ENCODE results near the gene PEX1.
"Not testable (repeated sequence)": the region's sequence is repeated elsewhere in the genome, so short reads cannot be mapped to it uniquely, and the experiment has no call there.

Gene PEX1

DNA sequence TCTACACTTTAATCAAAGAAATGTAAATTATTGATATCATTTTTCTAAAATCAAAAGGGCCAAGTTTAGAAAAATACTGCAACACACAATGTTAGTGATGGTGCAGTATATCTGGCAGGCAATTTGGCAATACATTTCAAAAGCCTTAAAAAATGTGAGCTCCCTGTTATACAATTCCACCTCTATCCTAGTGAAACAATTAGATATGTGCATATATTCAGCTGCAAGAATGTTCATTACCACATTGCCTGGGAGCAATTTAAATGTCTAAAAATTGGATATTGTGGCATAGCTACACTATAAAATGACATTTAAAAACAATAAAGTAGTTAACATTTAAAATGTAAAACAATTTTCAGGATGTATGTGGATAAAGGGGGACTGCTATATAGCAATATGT, 40.5 kb downstream of the PEX1 start:
- H3K4me3 ChIP-seq (ENCODE audit: low read depth, low read length) = no peak overlapping the region
- TF ChIP-seq, protein P1, sequence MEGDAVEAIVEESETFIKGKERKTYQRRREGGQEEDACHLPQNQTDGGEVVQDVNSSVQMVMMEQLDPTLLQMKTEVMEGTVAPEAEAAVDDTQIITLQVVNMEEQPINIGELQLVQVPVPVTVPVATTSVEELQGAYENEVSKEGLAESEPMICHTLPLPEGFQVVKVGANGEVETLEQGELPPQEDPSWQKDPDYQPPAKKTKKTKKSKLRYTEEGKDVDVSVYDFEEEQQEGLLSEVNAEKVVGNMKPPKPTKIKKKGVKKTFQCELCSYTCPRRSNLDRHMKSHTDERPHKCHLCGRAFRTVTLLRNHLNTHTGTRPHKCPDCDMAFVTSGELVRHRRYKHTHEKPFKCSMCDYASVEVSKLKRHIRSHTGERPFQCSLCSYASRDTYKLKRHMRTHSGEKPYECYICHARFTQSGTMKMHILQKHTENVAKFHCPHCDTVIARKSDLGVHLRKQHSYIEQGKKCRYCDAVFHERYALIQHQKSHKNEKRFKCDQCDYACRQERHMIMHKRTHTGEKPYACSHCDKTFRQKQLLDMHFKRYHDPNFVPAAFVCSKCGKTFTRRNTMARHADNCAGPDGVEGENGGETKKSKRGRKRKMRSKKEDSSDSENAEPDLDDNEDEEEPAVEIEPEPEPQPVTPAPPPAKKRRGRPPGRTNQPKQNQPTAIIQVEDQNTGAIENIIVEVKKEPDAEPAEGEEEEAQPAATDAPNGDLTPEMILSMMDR (IDR thresholded peaks at IDR 0.05; ENCODE audit: insufficient read depth, low read depth, low read length, missing control alignments) = no peak
- DNase-seq (ENCODE audit: low read depth) = no peak

DNA sequence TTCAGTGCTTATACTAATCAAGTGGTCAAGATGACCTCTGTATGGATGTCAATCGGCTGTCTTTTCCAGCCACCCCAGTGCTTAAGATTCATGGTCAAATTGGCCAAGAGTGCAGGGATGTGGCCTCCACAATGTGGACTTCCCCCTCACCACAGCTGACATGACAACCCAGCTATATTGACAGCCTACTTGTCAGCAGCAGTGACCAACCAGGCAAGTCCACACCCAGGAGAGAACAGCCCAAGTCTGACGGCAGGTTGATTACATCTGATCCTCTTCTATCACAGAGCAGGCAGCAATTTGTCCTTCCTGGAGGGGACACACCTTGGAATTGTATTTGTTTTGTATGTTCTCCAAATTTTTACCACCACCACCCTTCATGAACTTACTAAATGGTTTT, 42.3 kb downstream of the PEX1 start:
- TF ChIP-seq, protein P1 (IDR thresholded peaks at IDR 0.05; ENCODE audit: insufficient read depth, low read depth, low read length, missing control alignments) = no peak
- H3K4me3 ChIP-seq (ENCODE audit: low read depth, low read length) = no peak overlapping the region
- DNase-seq (ENCODE audit: low read depth) = no peak

DNA sequence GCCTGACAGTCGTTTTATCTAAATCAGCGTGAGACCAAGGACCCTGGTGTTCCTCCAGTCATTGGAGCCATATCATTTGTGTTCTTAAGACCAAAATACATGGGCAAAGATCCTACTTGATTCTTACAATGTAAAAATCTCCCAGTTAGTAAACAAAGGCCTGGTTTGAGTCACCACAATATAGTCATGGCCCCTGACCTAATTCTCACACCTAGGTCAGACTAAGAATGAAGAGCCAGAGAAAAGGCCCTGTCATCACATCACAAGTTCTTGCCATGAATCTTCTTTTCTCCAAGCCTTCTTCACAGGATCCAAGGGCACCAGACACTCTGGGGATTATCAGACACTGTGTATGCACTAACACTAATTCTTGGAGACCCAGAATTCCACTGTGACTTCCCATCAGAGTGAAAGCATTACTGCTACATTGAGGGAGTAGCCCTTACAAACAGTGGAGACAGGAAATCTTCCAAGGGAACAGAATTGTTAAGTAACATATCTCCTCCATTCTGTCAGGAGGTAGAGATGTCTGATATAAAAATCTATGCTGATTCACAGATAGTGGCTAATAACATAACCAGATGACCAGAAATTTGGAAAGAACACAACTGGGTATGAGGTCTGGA, 42.9 kb downstream of the PEX1 start:
- no peak overlapping the region for H3K4me3 ChIP-seq (ENCODE audit: low read depth, low read length)
- TF ChIP-seq, protein P1 (IDR thresholded peaks at IDR 0.05; ENCODE audit: insufficient read depth, low read depth, low read length, missing control alignments) = no peak
- no peak for DNase-seq (ENCODE audit: low read depth)

DNA sequence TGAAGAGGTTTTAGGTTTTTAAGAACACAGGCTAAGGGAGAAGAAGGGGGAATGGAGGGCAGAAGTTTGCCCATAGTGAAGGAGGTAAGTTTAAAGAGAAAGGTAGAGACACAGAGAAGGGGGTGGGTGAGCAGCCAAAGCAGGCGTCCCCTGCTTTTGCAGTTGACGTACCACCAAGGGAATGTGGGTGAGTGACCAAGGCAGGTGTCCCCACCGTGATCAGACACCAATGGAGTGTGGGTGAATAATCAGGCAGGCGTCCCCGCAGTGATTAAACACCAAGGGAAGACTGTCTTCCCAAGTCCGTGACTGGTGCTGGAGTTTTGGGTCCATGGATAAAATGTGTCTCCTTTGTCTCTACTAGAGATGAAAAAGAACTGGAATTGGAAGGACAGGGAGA, 44.1 kb downstream of the PEX1 start:
- DNase-seq (ENCODE audit: low read depth); H3K4me3 ChIP-seq (ENCODE audit: low read depth, low read length): not testable (repeated sequence)

DNA sequence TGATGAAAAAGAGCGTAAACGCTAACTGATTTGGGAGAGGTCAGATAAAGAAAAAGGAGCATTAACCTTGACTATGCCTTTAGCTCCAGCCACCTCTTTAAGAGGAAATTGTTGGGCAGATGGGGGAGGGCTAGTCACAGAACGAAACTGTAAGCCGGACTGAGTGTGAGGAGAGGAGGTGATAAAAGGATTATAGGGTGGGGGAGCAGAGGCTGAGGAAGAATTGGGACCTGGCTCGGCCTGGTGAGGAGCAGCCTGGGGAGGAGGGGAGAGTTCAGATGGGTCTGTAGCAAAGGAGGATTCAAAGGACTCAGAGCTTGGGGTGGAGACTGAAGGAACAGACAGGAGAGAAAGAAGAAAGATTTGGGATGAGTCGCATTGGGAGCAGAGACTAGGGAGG, 44.7 kb downstream of the PEX1 start:
- DNase-seq (ENCODE audit: low read depth); H3K4me3 ChIP-seq (ENCODE audit: low read depth, low read length): not testable (repeated sequence)

DNA sequence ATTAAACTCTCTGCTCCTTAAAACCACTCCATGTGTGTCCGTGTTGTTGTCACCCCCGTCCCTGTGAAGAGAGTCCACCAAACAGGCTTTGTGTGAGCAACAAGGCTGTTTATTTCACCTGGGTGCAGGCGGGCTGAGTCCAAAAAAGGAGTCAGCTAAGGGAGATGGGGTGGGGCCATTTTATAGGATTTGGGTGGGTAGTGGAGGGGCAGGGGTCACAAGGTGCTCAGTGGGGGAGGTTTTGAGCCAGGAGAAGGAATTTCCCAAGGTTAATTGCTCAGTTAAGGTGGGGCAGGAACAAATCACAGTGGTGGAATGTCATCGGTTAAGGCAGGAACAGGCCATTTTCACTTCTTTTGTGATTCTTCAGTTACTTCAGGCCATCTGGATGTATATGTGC, 49.2 kb downstream of the PEX1 start:
- not testable (repeated sequence) for H3K4me3 ChIP-seq (ENCODE audit: low read depth, low read length)

DNA sequence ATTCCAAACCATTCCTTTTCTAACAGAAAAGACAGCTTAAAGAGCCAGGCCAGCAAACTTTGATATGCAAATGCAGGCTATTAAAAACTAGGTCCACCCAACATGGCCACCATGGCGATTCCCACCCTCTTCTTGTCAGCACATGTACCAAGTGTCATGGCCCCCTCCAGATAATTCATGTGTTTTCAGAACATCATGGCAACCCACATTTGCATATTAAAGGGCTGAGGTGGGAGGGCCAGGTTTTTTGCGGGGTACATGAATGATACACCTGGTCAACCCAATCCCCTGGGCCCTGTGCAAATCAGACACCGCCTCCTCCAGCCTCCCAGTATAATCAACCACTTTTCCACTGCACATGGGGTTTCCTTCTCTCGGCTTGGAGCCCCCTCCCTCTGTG, 49.6 kb downstream of the PEX1 start:
- H3K4me3 ChIP-seq (ENCODE audit: low read depth, low read length) = no peak overlapping the region
- TF ChIP-seq, protein P1 (IDR thresholded peaks at IDR 0.05; ENCODE audit: insufficient read depth, low read depth, low read length, missing control alignments) = no peak
- DNase-seq (ENCODE audit: low read depth) = no peak

More for the DNA sequence above, 49.2 kb downstream of the PEX1 start:
- DNase-seq (ENCODE audit: low read depth) = not testable (repeated sequence)

DNA sequence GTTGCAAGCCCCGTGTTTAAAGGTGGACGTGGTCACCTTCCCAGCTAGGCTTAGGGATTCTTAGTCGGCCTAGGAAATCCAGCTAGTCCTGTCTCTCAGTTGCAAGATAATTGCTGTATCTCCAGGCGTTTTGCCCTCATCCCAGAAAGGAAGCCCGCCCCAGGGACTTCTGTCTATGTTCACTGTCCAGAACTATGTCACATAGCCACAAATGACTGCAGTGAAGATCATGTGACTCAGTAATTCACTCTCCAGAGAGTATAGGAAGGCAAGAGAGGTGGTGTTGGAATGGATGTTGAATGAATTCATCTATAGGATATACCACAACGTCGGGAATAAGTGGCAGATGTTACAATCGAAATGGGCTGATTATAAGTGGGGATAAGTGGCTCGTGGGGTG, 50.2 kb downstream of the PEX1 start:
- TF ChIP-seq, protein P1 (IDR thresholded peaks at IDR 0.05; ENCODE audit: insufficient read depth, low read depth, low read length, missing control alignments) = no peak
- no peak overlapping the region for H3K4me3 ChIP-seq (ENCODE audit: low read depth, low read length)
- DNase-seq (ENCODE audit: low read depth) = no peak

DNA sequence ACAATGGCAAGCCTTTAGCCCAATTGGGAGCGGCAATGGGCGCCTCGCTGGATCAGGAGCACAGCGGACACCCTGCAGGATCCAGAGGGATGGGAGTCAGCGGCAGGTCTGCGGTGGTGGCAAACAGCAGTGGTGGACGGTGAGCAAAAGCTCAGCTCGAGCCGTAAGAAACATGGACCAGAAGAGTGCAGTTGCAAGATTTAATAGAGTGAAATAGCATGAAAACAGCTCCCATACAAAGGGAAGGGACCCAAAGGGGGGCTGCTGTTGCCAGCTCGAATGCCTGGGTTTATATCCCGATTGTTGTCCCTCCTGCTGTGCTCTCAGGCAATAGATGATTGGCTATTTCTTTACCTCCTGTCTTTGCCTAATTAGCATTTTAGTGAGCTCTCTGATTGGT, 50.6 kb downstream of the PEX1 start, which contains the start of gene ERVW-1:
Gene ERVW-1 (minus strand): TSS at position 266 of the 400 bp plus-strand sequence. CDS start 7,565 bp downstream, outside the sequence.
- not testable (repeated sequence) for DNase-seq (ENCODE audit: low read depth); H3K4me3 ChIP-seq (ENCODE audit: low read depth, low read length)

DNA sequence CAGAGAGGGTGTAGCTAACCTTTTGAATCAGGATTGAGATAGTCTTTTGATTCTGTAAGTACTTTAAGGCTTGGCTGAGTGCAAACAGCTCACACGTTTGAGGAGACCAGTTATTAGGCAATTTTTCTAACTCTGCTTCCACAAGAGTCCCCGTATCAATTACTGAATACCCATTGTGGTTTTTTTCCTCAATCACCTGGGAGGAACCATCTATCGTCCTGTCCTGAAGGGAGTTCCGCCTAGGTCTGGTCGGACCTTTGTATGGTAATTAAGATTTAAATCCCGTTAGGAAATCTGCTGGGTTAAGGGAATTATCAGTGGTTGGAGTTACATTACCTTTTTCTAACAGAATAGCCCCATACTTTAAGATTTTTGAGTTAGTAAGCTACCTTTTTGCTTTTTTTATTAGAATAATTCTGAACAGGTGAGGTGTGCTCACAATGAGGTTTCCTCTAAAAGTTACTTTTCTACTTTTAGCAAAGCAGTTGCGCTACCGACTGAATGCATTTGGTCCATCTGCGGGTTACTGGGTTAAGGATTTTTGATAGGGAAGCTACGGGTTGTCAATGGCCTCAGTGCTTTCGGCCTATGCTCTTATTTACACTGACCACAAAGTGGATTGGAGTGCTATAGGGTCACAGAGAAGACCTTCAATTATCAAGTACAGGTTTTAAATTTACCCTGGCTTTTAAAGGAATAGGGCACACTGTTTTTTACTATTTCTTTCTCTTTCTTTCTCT, 52.3 kb downstream of the PEX1 start:
- DNase-seq (ENCODE audit: low read depth); H3K4me3 ChIP-seq (ENCODE audit: low read depth, low read length): not testable (repeated sequence)

DNA sequence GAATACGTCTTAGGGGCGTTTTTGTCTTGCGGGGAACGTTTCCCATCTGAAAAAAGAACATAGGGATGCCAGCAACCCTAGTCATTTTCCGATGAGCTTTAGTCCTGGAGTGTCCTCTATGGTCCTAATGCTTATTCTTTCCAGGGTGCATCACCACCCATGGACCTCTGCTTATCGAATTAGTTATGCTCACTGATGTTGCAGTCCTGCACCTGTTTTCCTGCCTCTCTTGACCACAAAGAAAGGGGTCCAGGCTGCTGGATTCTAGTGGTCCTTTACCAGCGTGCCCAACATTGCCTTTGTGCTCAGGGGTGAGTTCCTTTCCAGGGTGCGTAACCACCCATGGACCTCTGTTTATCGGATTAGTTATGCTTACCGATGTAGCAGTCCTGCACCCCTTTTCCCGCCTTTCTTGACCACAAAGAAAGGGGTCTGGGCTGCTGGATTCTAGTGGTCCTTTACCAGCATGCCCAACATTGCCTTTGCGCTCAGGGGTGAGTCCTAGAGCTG, 53.0 kb downstream of the PEX1 start:
- DNase-seq (ENCODE audit: low read depth); H3K4me3 ChIP-seq (ENCODE audit: low read depth, low read length): not testable (repeated sequence)

DNA sequence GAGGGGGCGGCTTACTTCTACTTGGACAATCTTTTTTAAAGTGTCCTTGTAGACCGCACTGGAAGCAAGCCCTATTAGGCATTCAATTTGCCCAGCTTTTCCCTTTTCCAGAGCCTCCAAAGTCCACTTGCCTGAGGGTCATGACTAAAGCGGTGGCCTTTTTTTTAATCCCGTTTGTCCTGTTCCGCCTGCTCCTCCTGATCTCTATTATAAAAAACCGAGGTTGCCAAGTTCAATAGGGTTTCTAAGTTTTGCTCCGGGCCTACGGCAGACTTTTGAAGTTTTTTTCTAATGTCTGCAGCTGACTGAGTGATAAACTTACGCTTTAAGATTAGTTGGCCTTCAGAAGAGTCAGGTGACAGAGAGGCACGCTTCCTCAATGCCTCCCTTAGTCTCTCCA, 54.3 kb downstream of the PEX1 start:
- not testable (repeated sequence) for H3K4me3 ChIP-seq (ENCODE audit: low read depth, low read length); DNase-seq (ENCODE audit: low read depth)

DNA sequence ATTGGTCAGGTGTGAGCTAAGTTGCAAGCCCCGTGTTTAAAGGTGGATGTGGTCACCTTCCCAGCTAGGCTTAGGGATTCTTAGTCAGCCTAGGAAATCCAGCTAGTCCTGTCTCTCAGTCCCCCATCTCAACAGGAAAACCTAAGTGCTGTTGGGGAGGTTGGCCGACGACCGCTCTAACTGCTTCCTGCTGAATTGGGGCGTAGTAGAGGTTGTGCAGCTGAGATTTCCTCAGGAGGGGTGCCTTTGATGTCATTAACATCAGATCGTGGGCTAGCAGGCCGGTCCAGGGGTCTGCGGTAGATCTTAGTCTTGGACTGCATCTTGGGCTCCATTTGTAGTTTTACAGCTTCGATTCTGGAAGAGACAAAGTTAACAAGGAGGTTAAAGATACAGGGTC, 59.7 kb downstream of the PEX1 start:
- DNase-seq (ENCODE audit: low read depth) = not testable (repeated sequence)

More for the DNA sequence above, 59.7 kb downstream of the PEX1 start:
- not testable (repeated sequence) for H3K4me3 ChIP-seq (ENCODE audit: low read depth, low read length)

Data from GM12865 (cell line).